ENCODE data around the gene TXNRD3.

- TF ChIP-seq CTCF (IDR thresholded peaks at IDR 0.05; ENCODE audit: poor library complexity) (no peak), EZH2 (IDR thresholded peaks at IDR 0.05; ENCODE audit: borderline replicate concordance) (no peak)
Observed at GRCh38 chr3:126622694-126623093, 32.2 kb downstream of the TXNRD3 start.

Data from hepatocyte (in vitro differentiated cells).